ENCODE measurements around the gene MYLK2.

Gene MYLK2

GRCh38 chr20:31836853-31837608, 17.9 kb downstream of the MYLK2 start:
- no peak for DNase-seq

GRCh38 chr20:31837896-31838397, 18.8 kb downstream of the MYLK2 start:
- DNase-seq, result no peak

- DNase-seq, result no peak
Measured at GRCh38 chr20:31838646-31839292, 19.6 kb downstream of the MYLK2 start.

- DNase-seq, result no peak
Measured at GRCh38 chr20:31839782-31840487, 20.8 kb downstream of the MYLK2 start.

- no peak for DNase-seq
Measured at GRCh38 chr20:31840906-31841816, 22.0 kb downstream of the MYLK2 start.

- DNase-seq, result no peak
Measured at GRCh38 chr20:31841928-31842327, 22.8 kb downstream of the MYLK2 start.

GRCh38 chr20:31842471-31843157, 23.5 kb downstream of the MYLK2 start:
- DNase-seq, result no peak

- DNase-seq, result no peak
Measured at GRCh38 chr20:31843288-31843687, 24.1 kb downstream of the MYLK2 start.

GRCh38 chr20:31843881-31844280, 24.7 kb downstream of the MYLK2 start:
- DNase-seq, result no peak

- DNase-seq, result no peak
Measured at GRCh38 chr20:31844737-31845299, 25.7 kb downstream of the MYLK2 start.

- DNase-seq, result no peak
Measured at GRCh38 chr20:31845300-31845863, 26.2 kb downstream of the MYLK2 start, which contains the start of gene FOXS1. TSS of gene FOXS1 (minus strand) at chr20:31845604. CDS start at chr20:31845542, 62 bp downstream.

- DNase-seq, result no peak
Measured at GRCh38 chr20:31846793-31847138, 27.6 kb downstream of the MYLK2 start.

GRCh38 chr20:31848088-31848999, 29.2 kb downstream of the MYLK2 start:
- DNase-seq, result no peak

GRCh38 chr20:31849306-31849930, 30.3 kb downstream of the MYLK2 start:
- peak; percentile 7 for DNase-seq

- no peak for DNase-seq
Measured at GRCh38 chr20:31851240-31851955, 32.2 kb downstream of the MYLK2 start.

- no peak for DNase-seq
Measured at GRCh38 chr20:31853481-31853880, 34.3 kb downstream of the MYLK2 start.

GRCh38 chr20:31856516-31856915, 37.4 kb downstream of the MYLK2 start:
- DNase-seq, result no peak

- DNase-seq, result no peak
Measured at GRCh38 chr20:31857861-31858759, 39.0 kb downstream of the MYLK2 start.

Measured in NCI-H748 treated with DMSO at 0.1 percent for 48 hours (cell line).